ENCODE data around the gene CREB5. TPM values are rescaled to one million over a fixed set of nuclear protein-coding genes. Genes with fewer than 3 reads are reported as not detected.

The CREB5 gene
- total RNA-seq, 1 experiment from 2014 or later, result 5.2 TPM

GRCh38 chr7:28533731-28534531 is 121.6 kb downstream of the CREB5 start:
- BruUV-seq (replicated peaks), result no TSS peak
- Histone ChIP-seq H3K4me3 (ENCODE audit: low read length) (peak overlapping the region; percentile 28; the same call in 1 of the 2 replicates), H3K27me3 (ENCODE audit: low read length) (no peaks in the 10 kb centered on the region), H4K20me1 (ENCODE audit: low read length) (no peaks in the 10 kb centered on the region), H3K4me1 (ENCODE audit: insufficient read depth, low read length) (peaks cover 35% of the 10 kb centered on the region), H3K4me2 (ENCODE audit: low read length) (peak overlapping the region; percentile 72), H3K27ac (ENCODE audit: low read length) (peak overlapping the region; percentile 83), H3K36me3 (ENCODE audit: low read depth, low read length) (no peaks in the 10 kb centered on the region), H3K79me2 (ENCODE audit: low read length) (no peaks in the 10 kb centered on the region), H3K9me2 (replicated peaks; ENCODE audit: low read length) (no peaks in the 10 kb centered on the region), H2AFZ (ENCODE audit: low read length) (peak overlapping the region; percentile 46; the same call in 1 of the 2 replicates), H3K9ac (ENCODE audit: low read length) (peak overlapping the region; percentile 13; the same call in 1 of the 2 replicates), H3F3A (ENCODE audit: low read length, unreplicated experiment) (no peaks in the 10 kb centered on the region), H3K9me3 (ENCODE audit: low read length) (no peaks in the 10 kb centered on the region)
- ChIA-PET POLR2A (ENCODE audit: unreplicated experiment) (interaction anchor here (0.5 kb wide), 1 partner anchor 152 kb away, joined by 9 read pairs; no protein-coding TSS in a partner anchor), CTCF (interaction anchor here (0.6 kb wide), 1 partner anchor 198 kb away, joined by 8 read pairs; no protein-coding TSS in a partner anchor)
- no peak for TF ChIP-seq EZH2 (IDR thresholded peaks at IDR 0.05; ENCODE audit: low read length, unreplicated experiment)
- no peak for TF ChIP-seq CTCF (conservative IDR thresholded peaks at IDR 0.05; ENCODE audit: low read depth, low read length)
- TF ChIP-seq EZH2phosphoT487 (IDR thresholded peaks at IDR 0.05; ENCODE audit: borderline replicate concordance, low read length), result no peak
- intact Hi-C loops (cut with micrococcal nuclease), result loop anchor here (5.0 kb wide), 4 partner anchors 38 to 153 kb away; partner anchors contain the start of gene CREB5
- ATAC-seq (peak; percentile 89), DNase-seq (peak; percentile 79)

- Histone ChIP-seq H3K36me3 (ENCODE audit: low read depth, low read length) (no peaks in the 10 kb centered on the region), H3K9me3 (ENCODE audit: low read length) (no peaks in the 10 kb centered on the region), H2AFZ (ENCODE audit: low read length) (no peak overlapping the region), H3K4me3 (ENCODE audit: low read length) (no peak overlapping the region), H3F3A (ENCODE audit: low read length, unreplicated experiment) (no peaks in the 10 kb centered on the region), H3K9me2 (replicated peaks; ENCODE audit: low read length) (no peaks in the 10 kb centered on the region), H3K27ac (ENCODE audit: low read length) (no peak overlapping the region), H3K4me1 (ENCODE audit: insufficient read depth, low read length) (peaks cover 22% of the 10 kb centered on the region), H3K4me2 (ENCODE audit: low read length) (no peak overlapping the region), H3K9ac (ENCODE audit: low read length) (no peak overlapping the region), H3K27me3 (ENCODE audit: low read length) (no peaks in the 10 kb centered on the region), H3K79me2 (ENCODE audit: low read length) (no peaks in the 10 kb centered on the region), H4K20me1 (ENCODE audit: low read length) (no peaks in the 10 kb centered on the region)
- TF ChIP-seq CTCF (conservative IDR thresholded peaks at IDR 0.05; ENCODE audit: low read depth, low read length) (peak; percentile 40), EZH2phosphoT487 (IDR thresholded peaks at IDR 0.05; ENCODE audit: borderline replicate concordance, low read length) (no peak)
- intact Hi-C loops (cut with micrococcal nuclease), result no loop called here
- ChIA-PET CTCF (interaction anchor here (0.6 kb wide), 1 partner anchor 240 kb away, joined by 3 read pairs; no protein-coding TSS in a partner anchor), POLR2A (ENCODE audit: unreplicated experiment) (no interaction called here)
- ATAC-seq (peak; percentile 20; the same call in 1 of the 2 replicates), DNase-seq (peak; percentile 37)
- no TSS peak for BruUV-seq (replicated peaks)
Measured at GRCh38 chr7:28536259-28536658, 123.9 kb downstream of the CREB5 start.

Measured in PC-3 (cell line).